SU-DHL-6 (cell line): ENCODE data around the gene MROH2A.

ENCODE experiments used
- H2AFZ ChIP-seq: fragments of 200-600 bp; sonication (generic); 2 replicates; pipeline ENCODE4 v1.6.1; 2014; ENCODE audit warnings: low read depth, mild to moderate bottlenecking, moderate library complexity, mixed read lengths, antibody characterized with exemption, low read length; ENCODE audit not compliant: severe bottlenecking
- H3F3A ChIP-seq: fragments of 200-600 bp; shearing (Covaris generic); 2 replicates; pipeline ENCODE4 v1.6.0; 2016; ENCODE audit warnings: antibody characterized with exemption, mild to moderate bottlenecking; ENCODE audit not compliant: insufficient read depth
- H3K27ac ChIP-seq: fragments of 200-600 bp; sonication (generic); 2 replicates; pipeline ENCODE4 v1.5.1; 2016; ENCODE audit warnings: low read depth, mild to moderate bottlenecking, low read length, moderate library complexity, mixed read lengths
- H3K27me3 ChIP-seq: fragments of 200-600 bp; sonication (generic), shearing (Covaris generic); 2 replicates; pipeline ENCODE4 v1.6.0; 2014; ENCODE audit warnings: mild to moderate bottlenecking, low read length
- H3K36me3 ChIP-seq: fragments of 200-600 bp; sonication (generic); 2 replicates; pipeline ENCODE4 v1.6.1; 2014; ENCODE audit warnings: mild to moderate bottlenecking, low read length, mixed read lengths
- H3K4me2 ChIP-seq: fragments of 300-600, 200-600 bp; shearing (Covaris generic), sonication (generic); 2 replicates; pipeline ENCODE4 v1.6.0; 2014; ENCODE audit warnings: low read length, low read depth, mild to moderate bottlenecking; ENCODE audit not compliant: poor library complexity, severe bottlenecking
- H3K4me3 ChIP-seq: fragments of 200-600 bp; sonication (generic); 2 replicates; pipeline ENCODE4 v1.5.1; 2014; ENCODE audit warnings: antibody characterized with exemption, low read length, mild to moderate bottlenecking, mixed read lengths; ENCODE audit not compliant: insufficient read depth, poor library complexity, severe bottlenecking
- H3K79me2 ChIP-seq: fragments of 200-600 bp; sonication (generic); 2 replicates; pipeline ENCODE4 v1.6.1; 2014; ENCODE audit warnings: mild to moderate bottlenecking, low read length, moderate library complexity; ENCODE audit not compliant: insufficient read depth
- H3K9ac ChIP-seq: fragments of 200-600 bp; sonication (generic); 2 replicates; pipeline ENCODE4 v1.7.0; 2014; ENCODE audit warnings: mild to moderate bottlenecking, low read length
- H3K9me2 ChIP-seq: fragments of 200-600 bp; sonication (generic); replicated peaks from 2 replicates; pipeline ENCODE4 v1.6.1; 2014; ENCODE audit warnings: low read length; ENCODE audit not compliant: insufficient read depth
- H3K9me3 ChIP-seq: fragments of 200-600 bp; sonication (generic); 2 replicates; pipeline ENCODE4 v1.6.1; 2014; ENCODE audit warnings: low read length, mixed read lengths; ENCODE audit not compliant: insufficient read depth
- H4K20me1 ChIP-seq: fragments of 200-600 bp; sonication (generic); 2 replicates; pipeline ENCODE4 v1.6.1; 2014; ENCODE audit warnings: low read depth, mild to moderate bottlenecking, antibody characterized with exemption, low read length, moderate library complexity, mixed read lengths
- EZH2phosphoT487 ChIP-seq: fragments of 200-600 bp; sonication (generic), shearing (Covaris generic); conservative IDR thresholded peaks from 2 replicates; pipeline ENCODE4 v1.6.1; 2018; ENCODE audit warnings: mild to moderate bottlenecking, antibody characterized with exemption, low read length, moderate library complexity, mixed read lengths
- TF ChIP-seq, protein P1 (sequence below): fragments of 200-600 bp; sonication (generic); IDR thresholded peaks from one replicate; pipeline ENCODE4 v1.5.1; 2017; ENCODE audit warnings: antibody characterized with exemption, mild to moderate bottlenecking, low read length, moderate library complexity; ENCODE audit not compliant: insufficient read depth, poor library complexity, severe bottlenecking

MROH2A gene

DNA sequence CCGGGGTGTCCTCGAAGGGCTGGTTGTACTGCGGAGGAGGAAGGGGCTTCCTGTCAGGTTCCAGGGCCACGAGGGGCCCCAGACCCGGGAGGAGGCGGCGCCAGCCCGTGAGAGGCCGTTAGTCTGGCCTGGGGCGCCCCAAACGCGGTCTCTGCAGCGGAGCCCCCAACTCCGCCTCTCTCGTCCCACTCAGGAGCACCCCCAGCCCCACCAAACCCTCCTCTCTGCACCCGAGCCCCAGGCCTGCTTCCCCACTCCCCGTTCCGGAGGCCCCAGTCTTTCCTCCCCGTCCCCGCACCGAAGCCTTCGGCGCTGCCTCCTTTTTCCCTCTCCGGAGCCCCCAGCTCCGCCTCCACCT, 75.7 kb downstream of the MROH2A start:
- no peaks in the 10 kb centered on the region for H3K9me2 ChIP-seq
- H3K27ac ChIP-seq, result peak overlapping the region; percentile 83
- H2AFZ ChIP-seq, result peak overlapping the region; percentile 83
- H3K27me3 ChIP-seq, result no peaks in the 10 kb centered on the region
- peak overlapping the region; percentile 90 for H3K4me2 ChIP-seq
- peaks cover 17% of the 10 kb centered on the region; the same call in 1 of the 2 replicates for H4K20me1 ChIP-seq
- no peaks in the 10 kb centered on the region for H3K9me3 ChIP-seq
- H3F3A ChIP-seq, result no peaks in the 10 kb centered on the region
- H3K36me3 ChIP-seq, result peaks cover 33% of the 10 kb centered on the region
- TF ChIP-seq, protein P1, sequence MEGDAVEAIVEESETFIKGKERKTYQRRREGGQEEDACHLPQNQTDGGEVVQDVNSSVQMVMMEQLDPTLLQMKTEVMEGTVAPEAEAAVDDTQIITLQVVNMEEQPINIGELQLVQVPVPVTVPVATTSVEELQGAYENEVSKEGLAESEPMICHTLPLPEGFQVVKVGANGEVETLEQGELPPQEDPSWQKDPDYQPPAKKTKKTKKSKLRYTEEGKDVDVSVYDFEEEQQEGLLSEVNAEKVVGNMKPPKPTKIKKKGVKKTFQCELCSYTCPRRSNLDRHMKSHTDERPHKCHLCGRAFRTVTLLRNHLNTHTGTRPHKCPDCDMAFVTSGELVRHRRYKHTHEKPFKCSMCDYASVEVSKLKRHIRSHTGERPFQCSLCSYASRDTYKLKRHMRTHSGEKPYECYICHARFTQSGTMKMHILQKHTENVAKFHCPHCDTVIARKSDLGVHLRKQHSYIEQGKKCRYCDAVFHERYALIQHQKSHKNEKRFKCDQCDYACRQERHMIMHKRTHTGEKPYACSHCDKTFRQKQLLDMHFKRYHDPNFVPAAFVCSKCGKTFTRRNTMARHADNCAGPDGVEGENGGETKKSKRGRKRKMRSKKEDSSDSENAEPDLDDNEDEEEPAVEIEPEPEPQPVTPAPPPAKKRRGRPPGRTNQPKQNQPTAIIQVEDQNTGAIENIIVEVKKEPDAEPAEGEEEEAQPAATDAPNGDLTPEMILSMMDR, result no peak
- no peak for TF ChIP-seq EZH2phosphoT487
- H3K4me3 ChIP-seq, result peak overlapping the region; percentile 100
- peak overlapping the region; percentile 99 for H3K9ac ChIP-seq
- peaks cover 53% of the 10 kb centered on the region for H3K79me2 ChIP-seq

DNA sequence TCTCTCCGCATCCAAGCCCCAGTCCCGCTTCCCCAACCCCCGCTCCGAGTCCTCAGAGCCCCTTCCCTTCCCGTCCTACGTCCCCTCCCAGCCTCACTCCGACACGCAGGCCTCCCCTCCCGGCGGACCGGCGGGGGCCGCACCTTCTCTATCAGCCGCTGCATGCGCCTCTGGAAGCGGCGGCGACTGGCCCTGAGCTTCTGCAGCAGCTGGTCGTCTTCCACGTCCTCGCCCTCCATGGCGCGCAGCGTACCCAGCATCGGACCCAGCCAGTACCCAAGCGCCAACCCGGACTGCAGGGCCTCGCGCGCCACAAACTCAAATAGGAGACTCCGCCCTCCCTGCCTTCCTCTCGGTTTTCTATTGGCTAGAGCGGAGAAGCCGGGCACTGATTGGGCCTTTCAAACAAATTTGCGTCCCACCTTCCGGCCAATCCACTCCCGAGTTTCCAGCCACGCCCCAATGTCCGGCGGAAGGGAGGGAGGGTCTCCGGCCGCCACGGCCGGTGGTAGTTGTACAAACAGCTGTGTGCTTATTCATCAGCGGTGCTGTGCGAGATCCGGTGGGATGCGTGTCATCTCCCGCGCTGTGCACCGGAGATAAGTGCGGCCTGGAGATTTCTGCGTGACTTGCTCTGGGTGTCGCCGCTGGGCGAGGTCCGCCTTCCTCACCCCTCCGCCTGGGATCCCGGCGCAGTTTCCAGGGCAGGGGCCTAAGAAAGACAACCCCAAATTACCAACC, 76.3 kb downstream of the MROH2A start, which contains the start of gene HJURP:
Gene HJURP (minus strand): TSS at position 295 of the 741 bp plus-strand sequence. CDS start 35 bp downstream, at position 260.
- H3K9me3 ChIP-seq, result no peaks in the 10 kb centered on the region
- H3K4me3 ChIP-seq, result peak within 1 kb of the TSS; percentile 100
- peaks cover 33% of the 10 kb centered on the region for H3K36me3 ChIP-seq
- peak within 1 kb of the TSS; percentile 99 for H3K9ac ChIP-seq
- H3K27ac ChIP-seq, result peak within 1 kb of the TSS; percentile 83
- no peaks in the 10 kb centered on the region for H3F3A ChIP-seq
- H3K4me2 ChIP-seq, result peak within 1 kb of the TSS; percentile 90
- no peak for TF ChIP-seq EZH2phosphoT487
- TF ChIP-seq, protein P1, result no peak
- H4K20me1 ChIP-seq, result peaks cover 17% of the 10 kb centered on the region; the same call in 1 of the 2 replicates
- H3K9me2 ChIP-seq, result no peaks in the 10 kb centered on the region
- no peaks in the 10 kb centered on the region for H3K27me3 ChIP-seq
- H2AFZ ChIP-seq, result peak within 1 kb of the TSS; percentile 85
- peaks cover 47% of the 10 kb centered on the region for H3K79me2 ChIP-seq

DNA sequence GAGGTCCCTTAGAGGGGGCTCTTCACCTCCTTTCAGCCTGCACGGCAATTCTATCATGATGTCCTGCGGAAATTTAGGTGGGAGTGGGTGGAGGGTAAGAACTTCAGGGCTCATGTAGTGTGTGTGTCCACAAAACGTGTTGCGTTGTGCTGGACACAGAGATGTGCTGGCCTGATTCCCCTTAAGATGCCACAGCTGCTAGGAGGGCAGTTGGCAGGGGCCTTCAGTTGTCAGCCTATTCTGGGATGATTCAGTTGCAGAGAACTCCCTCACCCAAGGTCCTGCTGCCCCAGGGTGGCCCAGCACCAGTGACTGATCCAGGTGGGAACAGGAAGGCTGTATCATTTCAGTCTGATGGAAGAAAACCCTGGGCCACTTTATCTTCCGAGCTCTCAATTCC, 77.2 kb downstream of the MROH2A start:
- peak overlapping the region; percentile 99; the same call in 1 of the 2 replicates for H3K9ac ChIP-seq
- no peak for TF ChIP-seq EZH2phosphoT487
- TF ChIP-seq, protein P1, result no peak
- H2AFZ ChIP-seq, result no peak overlapping the region

More for the DNA sequence above, 77.2 kb downstream of the MROH2A start:
- H3F3A ChIP-seq, result no peaks in the 10 kb centered on the region
- H3K27me3 ChIP-seq, result no peaks in the 10 kb centered on the region
- H3K9me3 ChIP-seq, result no peaks in the 10 kb centered on the region
- H3K27ac ChIP-seq, result no peak overlapping the region
- no peaks in the 10 kb centered on the region for H3K9me2 ChIP-seq
- H3K79me2 ChIP-seq, result peaks cover 38% of the 10 kb centered on the region
- peaks cover 25% of the 10 kb centered on the region for H3K36me3 ChIP-seq
- peak overlapping the region; percentile 84 for H3K4me2 ChIP-seq
- H3K4me3 ChIP-seq, result peak overlapping the region; percentile 100
- peaks cover 11% of the 10 kb centered on the region; the same call in 1 of the 2 replicates for H4K20me1 ChIP-seq
